ENCODE data around the gene EIF2AK2. TPM values are rescaled to one million over a fixed set of nuclear protein-coding genes. Genes with fewer than 3 reads are reported as not detected.
"Not testable (repeated sequence)": the region's sequence is repeated elsewhere in the genome, so short reads cannot be mapped to it uniquely, and the experiment has no call there.

Gene EIF2AK2
- total RNA-seq: 10 to 100 TPM; 13.3 to 90.8 (median 45.4) TPM

GRCh38 chr2:37156857-37157714 lies at the start of gene EIF2AK2:
EIF2AK2 (minus strand) TSS chr2:37156980; CDS start chr2:37147806, 9,174 bp downstream.
- DNase-seq: peak; percentile 84 to 85
- no peaks in the 10 kb centered on the region for H3K36me3 ChIP-seq
- no peaks in the 10 kb centered on the region for H3K27me3 ChIP-seq
- H3K4me1 ChIP-seq: no peaks in the 10 kb centered on the region
- H3K9me3 ChIP-seq: no peaks in the 10 kb centered on the region
- H3K27ac ChIP-seq: peak within 1 kb of the TSS; percentile 94 to 95
- intact Hi-C loops (cut with DNase I; ENCODE audit: low total_unique reads): no loop called here
- TF ChIP-seq, protein P1, sequence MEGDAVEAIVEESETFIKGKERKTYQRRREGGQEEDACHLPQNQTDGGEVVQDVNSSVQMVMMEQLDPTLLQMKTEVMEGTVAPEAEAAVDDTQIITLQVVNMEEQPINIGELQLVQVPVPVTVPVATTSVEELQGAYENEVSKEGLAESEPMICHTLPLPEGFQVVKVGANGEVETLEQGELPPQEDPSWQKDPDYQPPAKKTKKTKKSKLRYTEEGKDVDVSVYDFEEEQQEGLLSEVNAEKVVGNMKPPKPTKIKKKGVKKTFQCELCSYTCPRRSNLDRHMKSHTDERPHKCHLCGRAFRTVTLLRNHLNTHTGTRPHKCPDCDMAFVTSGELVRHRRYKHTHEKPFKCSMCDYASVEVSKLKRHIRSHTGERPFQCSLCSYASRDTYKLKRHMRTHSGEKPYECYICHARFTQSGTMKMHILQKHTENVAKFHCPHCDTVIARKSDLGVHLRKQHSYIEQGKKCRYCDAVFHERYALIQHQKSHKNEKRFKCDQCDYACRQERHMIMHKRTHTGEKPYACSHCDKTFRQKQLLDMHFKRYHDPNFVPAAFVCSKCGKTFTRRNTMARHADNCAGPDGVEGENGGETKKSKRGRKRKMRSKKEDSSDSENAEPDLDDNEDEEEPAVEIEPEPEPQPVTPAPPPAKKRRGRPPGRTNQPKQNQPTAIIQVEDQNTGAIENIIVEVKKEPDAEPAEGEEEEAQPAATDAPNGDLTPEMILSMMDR (IDR thresholded peaks at IDR 0.05): no peak
- peak; percentile 32 to 33 for TF ChIP-seq POLR2A (IDR thresholded peaks at IDR 0.05)
- peak within 1 kb of the TSS; percentile 62 to 93 for H3K4me3 ChIP-seq

DNA sequence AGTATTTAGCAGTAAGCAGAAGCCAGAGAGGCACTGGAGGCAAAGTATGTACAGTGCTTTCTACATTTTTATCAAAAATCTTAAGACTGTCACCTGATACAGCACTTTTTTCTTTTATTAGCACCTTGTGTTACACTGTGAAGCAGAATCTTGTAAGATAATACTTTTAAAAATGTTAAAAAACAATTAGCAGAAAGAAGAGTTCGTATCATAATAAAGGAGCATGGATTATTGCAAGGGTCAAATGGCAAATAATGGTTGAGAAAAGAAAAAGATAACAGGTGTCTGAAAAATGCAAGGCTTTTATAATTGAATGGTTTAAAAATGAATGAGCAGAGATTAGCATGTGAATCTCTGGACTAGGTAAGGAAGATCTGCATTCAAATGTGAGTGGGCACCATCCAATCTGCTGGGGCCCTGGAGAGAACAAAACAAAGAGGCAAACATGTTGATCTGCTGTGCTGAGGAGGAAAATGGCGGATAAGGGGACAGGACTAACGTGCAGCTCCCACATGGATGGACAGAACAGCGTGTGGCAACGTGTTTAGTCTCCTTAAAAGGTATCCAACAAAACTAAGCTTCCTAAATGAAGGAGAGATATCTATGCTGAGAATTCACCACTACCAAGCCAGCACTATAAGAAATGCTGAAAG lies 49.0 kb upstream of the EIF2AK2 start:
- H3K27ac ChIP-seq: no peak overlapping the region
- no peaks in the 10 kb centered on the region for H3K27me3 ChIP-seq
- H3K4me1 ChIP-seq: no peaks in the 10 kb centered on the region
- H3K9me3 ChIP-seq: peaks cover 0 to 19% of the 10 kb centered on the region in 2 donors
- no peak for DNase-seq
- intact Hi-C loops (cut with DNase I; ENCODE audit: low total_unique reads): no loop called here
- TF ChIP-seq, protein P1 (IDR thresholded peaks at IDR 0.05): no peak
- no peak for TF ChIP-seq POLR2A (IDR thresholded peaks at IDR 0.05)
- H3K36me3 ChIP-seq: no peaks in the 10 kb centered on the region
- H3K4me3 ChIP-seq: no peak overlapping the region

DNA sequence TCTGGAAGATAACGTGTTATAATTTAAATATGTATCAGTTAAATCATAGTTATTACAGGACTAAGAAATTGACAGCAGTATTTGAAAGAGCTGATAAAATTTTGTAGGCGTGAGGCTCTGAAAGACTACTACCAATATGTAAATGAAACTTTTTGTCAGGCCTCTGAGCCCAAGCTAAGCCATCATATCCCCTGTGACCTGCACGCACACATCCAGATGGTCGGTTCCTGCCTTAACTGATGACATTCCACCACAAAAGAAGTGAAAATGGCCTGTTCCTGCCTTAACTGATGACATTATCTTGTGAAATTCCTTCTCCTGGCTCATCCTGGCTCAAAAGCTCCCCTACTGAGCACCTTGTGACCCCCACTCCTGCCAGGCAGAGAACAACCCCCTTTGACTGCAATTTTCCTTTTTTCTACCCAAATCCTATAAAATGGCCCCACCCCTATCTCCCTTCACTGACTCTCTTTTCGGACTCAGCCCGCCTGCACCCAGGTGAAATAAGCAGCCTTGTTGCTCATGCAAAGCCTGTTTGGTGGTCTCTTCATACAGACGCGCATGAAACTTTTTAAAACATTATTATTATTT lies 48.4 kb upstream of the EIF2AK2 start:
- H3K27ac ChIP-seq; H3K36me3 ChIP-seq; intact Hi-C loops (cut with DNase I; ENCODE audit: low total_unique reads); H3K4me1 ChIP-seq; H3K4me3 ChIP-seq; H3K27me3 ChIP-seq; DNase-seq: not testable (repeated sequence)
- H3K9me3 ChIP-seq: peaks cover 0 to 19% of the 10 kb centered on the region in 2 donors

DNA sequence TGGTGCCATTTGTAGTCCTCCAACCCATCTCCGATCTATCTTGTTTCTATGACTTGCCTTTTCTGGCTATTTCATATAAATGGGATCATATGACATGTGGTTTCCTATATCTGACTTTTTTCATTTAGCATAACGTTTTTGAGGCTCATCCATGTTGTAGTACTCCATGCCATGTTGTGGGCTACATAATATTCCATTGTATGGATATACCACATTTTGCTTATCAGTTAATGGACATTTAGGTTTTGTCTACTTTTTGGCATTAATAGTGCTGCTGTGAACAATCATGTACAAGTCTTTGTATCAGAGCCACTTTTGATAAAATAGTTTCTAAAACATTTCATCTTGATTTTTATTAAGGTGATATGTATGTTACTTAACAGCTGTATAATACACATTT lies 46.9 kb upstream of the EIF2AK2 start:
- H3K36me3 ChIP-seq: no peaks in the 10 kb centered on the region
- peaks cover 0 to 14% of the 10 kb centered on the region in 2 donors for H3K9me3 ChIP-seq
- no peaks in the 10 kb centered on the region for H3K4me1 ChIP-seq
- no peak overlapping the region for H3K27ac ChIP-seq
- no peak for DNase-seq
- intact Hi-C loops (cut with DNase I; ENCODE audit: low total_unique reads): no loop called here
- TF ChIP-seq, protein P1 (IDR thresholded peaks at IDR 0.05): no peak
- TF ChIP-seq POLR2A (IDR thresholded peaks at IDR 0.05): no peak
- no peak overlapping the region for H3K4me3 ChIP-seq
- no peaks in the 10 kb centered on the region for H3K27me3 ChIP-seq

GRCh38 chr2:37201766-37202165 lies 45.0 kb upstream of the EIF2AK2 start:
- Histone ChIP-seq H3K4me1 (peaks cover 0 to 6% of the 10 kb centered on the region in 2 donors), H3K27me3 (no peaks in the 10 kb centered on the region), H3K27ac (no peak overlapping the region), H3K9me3 (no peaks in the 10 kb centered on the region), H3K36me3 (no peaks in the 10 kb centered on the region), H3K4me3 (no peak overlapping the region)
- no peak for TF ChIP-seq POLR2A (IDR thresholded peaks at IDR 0.05)
- TF ChIP-seq, protein P1 (IDR thresholded peaks at IDR 0.05): no peak
- intact Hi-C loops (cut with DNase I; ENCODE audit: low total_unique reads): no loop called here
- no peak for DNase-seq

All from uterus (tissue), 4 donors.